H1 (cell line): ENCODE data around the gene PPP1R10. TPM values are rescaled to one million over a fixed set of nuclear protein-coding genes. Genes with fewer than 3 reads are reported as not detected.

Source experiments
- CTCF ChIA-PET: fragments of 300-600 bp; sonication (Branson Sonifier 250); formaldehyde crosslinking; loops from one replicate; lab custom pipeline; 2021; ENCODE audit not compliant: partially characterized antibody; lab: Charles Lee
- POLR2A ChIA-PET: fragments of 300-600 bp; sonication (Branson Sonifier 250); formaldehyde crosslinking; loops from one replicate; lab custom pipeline; 2021; ENCODE audit warnings: inconsistent platforms; ENCODE audit not compliant: partially characterized antibody; lab: Charles Lee
- DNase-seq, 2 experiments: peaks; one replicate each; pipeline versions ENCODE4 v3.0.0 to v3.0.0-alpha.2; 2010 to 2022; ENCODE audit warnings: low spot score in 2 of 2, low read depth in 1 of 2, mixed read lengths in 1 of 2
- FAIRE-seq: peaks from 2 replicates; lab custom pipeline; 2011; peaks lifted over from hg19 to GRCh38; lab: Jason Lieb, UNC
- H2AFZ ChIP-seq: 2 replicates; pipeline ENCODE4 v1.8.1; 2012; ENCODE audit warnings: low read length, inconsistent platforms
- H2AK5ac ChIP-seq: 2 replicates; pipeline ENCODE4 v1.6.1; 2013; ENCODE audit warnings: low read depth, low read length
- H2BK120ac ChIP-seq: replicated peaks from 2 replicates; pipeline ENCODE3; 2013; ENCODE audit warnings: low read depth, low read length, inconsistent platforms
- H2BK12ac ChIP-seq: 2 replicates; pipeline ENCODE4 v1.6.1; 2013; ENCODE audit warnings: low read depth, low read length
- H2BK15ac ChIP-seq: 2 replicates; pipeline ENCODE4 v1.6.1; 2013; ENCODE audit warnings: low read length
- H2BK20ac ChIP-seq: 2 replicates; pipeline ENCODE4 v1.6.1; 2013; ENCODE audit warnings: low read length
- H2BK5ac ChIP-seq: 2 replicates; pipeline ENCODE4 v1.6.1; 2013; ENCODE audit warnings: low read depth, low read length
- H3K14ac ChIP-seq: 2 replicates; pipeline ENCODE4 v1.6.1; 2013; ENCODE audit warnings: inconsistent platforms; ENCODE audit not compliant: insufficient read length
- H3K18ac ChIP-seq: 2 replicates; pipeline ENCODE4 v1.6.1; 2013; ENCODE audit warnings: low read length; ENCODE audit errors: extremely low read depth
- H3K23ac ChIP-seq: 2 replicates; pipeline ENCODE4 v1.6.1; 2013; ENCODE audit warnings: inconsistent platforms; ENCODE audit not compliant: insufficient read length
- H3K23me2 ChIP-seq: 2 replicates; pipeline ENCODE4 v1.6.1; 2013; ENCODE audit warnings: low read depth, low read length
- H3K27ac ChIP-seq: 2 replicates; pipeline ENCODE4 v1.6.1; 2011; ENCODE audit warnings: low read depth, low read length, inconsistent platforms
- H3K27me3 ChIP-seq, 4 experiments: replicated peaks in 1 of 4; 1 replicate in 1 of 4; 2 replicates in 3 of 4; pipeline versions ENCODE4 v1.6.1 to v1.8.1; 2011 to 2013; ENCODE audit warnings: low read length in 3 of 4, mild to moderate bottlenecking in 3 of 4, inconsistent platforms in 2 of 4, mixed read lengths in 2 of 4, moderate library complexity in 1 of 4; ENCODE audit not compliant: control insufficient read depth in 3 of 4, insufficient read depth in 3 of 4; ENCODE audit errors: extremely low read depth in 1 of 4
- H3K36me3 ChIP-seq, 4 experiments: 2 replicates each; pipeline versions ENCODE4 v1.6.1 to v1.8.1; 2011 to 2013; ENCODE audit warnings: mild to moderate bottlenecking in 4 of 4, low read length in 3 of 4, moderate library complexity in 2 of 4, control low read depth in 1 of 4, inconsistent platforms in 1 of 4; ENCODE audit not compliant: insufficient read depth in 4 of 4, control insufficient read depth in 2 of 4
- H3K4ac ChIP-seq: replicated peaks from 2 replicates; pipeline ENCODE3; 2013; ENCODE audit warnings: low read length, low read depth, mixed read lengths, inconsistent platforms; ENCODE audit not compliant: insufficient read length
- H3K4me1 ChIP-seq, 4 experiments: replicated peaks in 1 of 4; 1 replicate in 1 of 4; 2 replicates in 3 of 4; pipeline versions ENCODE4 v1.6.1 to v1.8.1; 2011 to 2013; ENCODE audit warnings: low read length in 3 of 4, inconsistent platforms in 2 of 4, mixed read lengths in 1 of 4; ENCODE audit not compliant: insufficient read depth in 4 of 4, control insufficient read depth in 3 of 4
- H3K4me2 ChIP-seq, 2 experiments: 2 replicates each; pipeline versions ENCODE4 v1.6.1 to v1.8.1; 2011 to 2013; ENCODE audit warnings: low read depth in 2 of 2, low read length in 2 of 2, control low read depth in 1 of 2, inconsistent platforms in 1 of 2, mild to moderate bottlenecking in 1 of 2; ENCODE audit not compliant: insufficient read depth in 1 of 2
- H3K4me3 ChIP-seq, 4 experiments: fragments of 200-600, 300-600 bp in 1 of 4; sonication (generic), shearing (Covaris generic), sonication (Bioruptor Twin) in 1 of 4; 2 replicates each; pipeline versions ENCODE4 v1.5.1 to v1.8.1; 2011 to 2016; ENCODE audit warnings: low read length in 4 of 4, low read depth in 3 of 4, control low read depth in 2 of 4, inconsistent platforms in 2 of 4, mild to moderate bottlenecking in 2 of 4, mixed read lengths in 1 of 4, moderate library complexity in 1 of 4; ENCODE audit not compliant: insufficient read depth in 2 of 4; ENCODE audit errors: extremely low read depth in 1 of 4
- H3K56ac ChIP-seq: replicated peaks from 2 replicates; pipeline ENCODE3; 2013; ENCODE audit warnings: low read depth, mild to moderate bottlenecking, mixed read lengths, low read length, inconsistent platforms; ENCODE audit not compliant: insufficient read length
- H3K79me1 ChIP-seq: 2 replicates; pipeline ENCODE4 v1.6.1; 2013; ENCODE audit warnings: low read depth, low read length, control low read depth
- H3K79me2 ChIP-seq, 2 experiments: 2 replicates each; pipeline versions ENCODE4 v1.6.1 to v1.8.1; 2012 to 2013; ENCODE audit warnings: low read length in 2 of 2, mild to moderate bottlenecking in 2 of 2, inconsistent platforms in 1 of 2; ENCODE audit not compliant: insufficient read depth in 2 of 2, control insufficient read depth in 1 of 2
- H3K9ac ChIP-seq, 4 experiments: replicated peaks in 1 of 4; 1 replicate in 1 of 4; 2 replicates in 3 of 4; pipeline versions ENCODE4 v1.6.1 to v1.8.1; 2011 to 2013; ENCODE audit warnings: low read depth in 3 of 4, low read length in 3 of 4, control low read depth in 2 of 4, mild to moderate bottlenecking in 2 of 4, moderate library complexity in 2 of 4, inconsistent platforms in 1 of 4; ENCODE audit errors: extremely low read depth in 1 of 4
- H3K9me3 ChIP-seq, 2 experiments: 2 replicates each; pipeline versions ENCODE4 v1.6.1 to v1.8.1; 2012 to 2013; ENCODE audit warnings: mild to moderate bottlenecking in 2 of 2, moderate library complexity in 2 of 2, control low read depth in 1 of 2, inconsistent platforms in 1 of 2, low read depth in 1 of 2, low read length in 1 of 2, mixed read lengths in 1 of 2; ENCODE audit not compliant: insufficient read depth in 2 of 2
- H4K20me1 ChIP-seq, 2 experiments: replicated peaks in 1 of 2; 2 replicates each; pipeline versions ENCODE3 to v1.8.1; 2011 to 2013; ENCODE audit warnings: inconsistent platforms in 2 of 2, low read length in 2 of 2, mild to moderate bottlenecking in 1 of 2; ENCODE audit not compliant: insufficient read depth in 2 of 2, control insufficient read depth in 1 of 2
- H4K5ac ChIP-seq: 2 replicates; pipeline ENCODE4 v1.6.1; 2013; ENCODE audit warnings: low read length, low read depth, mixed read lengths, inconsistent platforms; ENCODE audit not compliant: insufficient read length
- H4K8ac ChIP-seq: 2 replicates; pipeline ENCODE4 v1.8.0; 2013; ENCODE audit warnings: mild to moderate bottlenecking, moderate library complexity, low read length, inconsistent platforms; ENCODE audit not compliant: insufficient read depth; ENCODE audit errors: extremely low read depth
- H4K91ac ChIP-seq: replicated peaks from 2 replicates; pipeline ENCODE3; 2013; ENCODE audit warnings: low read length, mixed read lengths, inconsistent platforms; ENCODE audit not compliant: insufficient read length
- HDAC2 ChIP-seq, 2 experiments: fragments of 300-600 bp in 1 of 2; sonication (generic) in 1 of 2; IDR thresholded peaks; 2 replicates each; pipeline ENCODE4 v1.6.1; 2011 to 2012; ENCODE audit warnings: low read depth in 2 of 2, low read length in 2 of 2, mild to moderate bottlenecking in 2 of 2, moderate library complexity in 2 of 2, borderline replicate concordance in 1 of 2, inconsistent platforms in 1 of 2
- KDM1A ChIP-seq: fragments of 200-600, 300-600 bp; sonication (generic); IDR thresholded peaks from 2 replicates; pipeline ENCODE4 v1.7.1; 2016; ENCODE audit warnings: mild to moderate bottlenecking, low read length, borderline replicate concordance
- MAX ChIP-seq: IDR thresholded peaks from 2 replicates; pipeline ENCODE4 v1.6.1; 2012; ENCODE audit warnings: inconsistent platforms
- POLR2A ChIP-seq, 2 experiments: IDR thresholded peaks; 1 replicate in 1 of 2; 2 replicates in 1 of 2; pipeline ENCODE4 v1.6.1; 2011; ENCODE audit warnings: low read depth in 2 of 2, low read length in 2 of 2, mild to moderate bottlenecking in 2 of 2; ENCODE audit errors: control extremely low read depth in 1 of 2
- RAD21 ChIP-seq, 2 experiments: IDR thresholded peaks in 1 of 2; conservative IDR thresholded peaks in 1 of 2; 2 replicates each; pipeline ENCODE4 v1.6.1; 2011; ENCODE audit warnings: low read depth in 2 of 2, low read length in 2 of 2, improper control_type of control experiment in 1 of 2, inconsistent platforms in 1 of 2, mild to moderate bottlenecking in 1 of 2, moderate library complexity in 1 of 2
- RFX5 ChIP-seq: IDR thresholded peaks from 2 replicates; pipeline ENCODE4 v1.6.1; 2011; ENCODE audit warnings: low read depth, low read length, improper control_type of control experiment, borderline replicate concordance
- SIRT6 ChIP-seq: IDR thresholded peaks from one replicate; pipeline ENCODE4 v1.7.1; 2012; ENCODE audit warnings: low read length, inconsistent platforms
- SP2 ChIP-seq: IDR thresholded peaks from 2 replicates; pipeline ENCODE4 v1.6.1; 2012; ENCODE audit warnings: mild to moderate bottlenecking, low read length, inconsistent platforms
- SP4 ChIP-seq: IDR thresholded peaks from 2 replicates; pipeline ENCODE4 v1.6.1; 2012; ENCODE audit warnings: low read length, inconsistent platforms
- TCF12 ChIP-seq: IDR thresholded peaks from 2 replicates; pipeline ENCODE4 v1.6.1; 2011; ENCODE audit warnings: low read depth, mild to moderate bottlenecking, low read length
- USF2 ChIP-seq: IDR thresholded peaks from 2 replicates; pipeline ENCODE4 v1.6.1; 2011; ENCODE audit warnings: low read length, improper control_type of control experiment
- YY1 ChIP-seq: IDR thresholded peaks from 2 replicates; pipeline ENCODE4 v1.6.1; 2011; ENCODE audit warnings: low read depth, mild to moderate bottlenecking, low read length
- WGBS, 2 experiments: shearing (Covaris generic) in 1 of 2; methylation state at CpG; one replicate each; pipeline versions ENCODE4 v1.1.6 to v1.1.7; 2013 to 2015; ENCODE audit warnings: low lambda C conversion rate in 2 of 2, mixed read lengths in 2 of 2, inconsistent platforms in 1 of 2, low coverage in 1 of 2, missing lambda C conversion rate in 1 of 2; ENCODE audit not compliant: insufficient replicate concordance in 2 of 2, insufficient coverage in 1 of 2, insufficient read length in 1 of 2; ENCODE audit errors: extremely low coverage in 1 of 2, missing lambda C conversion rate in 1 of 2; 5-methylcytosine and 5-hydroxymethylcytosine counted together
- polyA plus RNA-seq, 7 experiments: library from polyadenylated mRNA; depleted of rRNA in 3 of 7; stranded (reverse) in 5 of 7; unstranded in 2 of 7; fragments of >200 nt in 5 of 7; fragments of 200-250 nt in 2 of 7; gene quantifications; 1 replicate in 5 of 7; 2 replicates in 1 of 7; 4 replicates in 1 of 7; pipeline versions ENCODE4 v1.2.1 to v1.2.3, GENCODE V29; 2011 to 2013; ENCODE audit warnings: missing spikeins in 2 of 7, mixed read lengths in 2 of 7
- total RNA-seq: library from RNA; stranded (reverse); fragmentation: NEBNext Ultra II Directional; extraction: Animal tissue kit (Norgen Biotek cat#: 25700); gene quantifications from 2 replicates; pipeline ENCODE4 v1.2.1, GENCODE V29; 2021

Gene PPP1R10
- total and polyA plus RNA-seq, 2 of the 8 experiments (the other 6 are each of a cell fraction or from before 2014, with no cell fraction given) = 23.9 to 89.1 TPM

- Histone ChIP-seq H3K27me3 (no peaks in the 10 kb centered on the region), H2BK5ac (no peak overlapping the region), H4K8ac (no peak overlapping the region), H2BK120ac (no peak overlapping the region), H3K36me3 (peaks cover 18 to 79% (median 56%) of the 10 kb centered on the region in 4 experiments), H3K27ac (no peak overlapping the region), H2AK5ac (no peak overlapping the region), H4K20me1 (peaks cover 3 to 11% of the 10 kb centered on the region in 2 experiments), H3K14ac (no peak overlapping the region), H3K18ac (no peak overlapping the region), H3K4me2 (no peak overlapping the region), H2BK20ac (no peak overlapping the region), H2BK15ac (no peak overlapping the region), H4K5ac (no peak overlapping the region), H3K9me3 (peaks cover 0 to 2% of the 10 kb centered on the region in 2 experiments; a peak in 1 of 4 replicates), H3K4ac (no peak overlapping the region), H3K9ac (no peak overlapping the region), H3K4me1 (no peaks in the 10 kb centered on the region), H3K23ac (no peak overlapping the region), H3K79me1 (peaks cover 2% of the 10 kb centered on the region; the same call in 1 of the 2 replicates), H4K91ac (no peak overlapping the region), H3K4me3 (no peak overlapping the region), H3K56ac (no peak overlapping the region), H3K79me2 (peaks cover 0 to 5% of the 10 kb centered on the region in 2 experiments; a peak in 1 of 4 replicates), H2AFZ (no peak overlapping the region), H2BK12ac (no peak overlapping the region), H3K23me2 (no peaks in the 10 kb centered on the region)
- FAIRE-seq (no peak), DNase-seq (no peak)
- ChIA-PET CTCF (interaction anchor here (0.6 to 2.7 kb wide), 7 partner anchors 10 to 348 kb away, joined by 3 to 9 read pairs (median 5); no protein-coding TSS in a partner anchor), POLR2A (interaction anchor here (0.7 to 27.0 kb wide), 10 partner anchors 4 to 50 kb away, joined by 3 to 712 read pairs (median 8); partner anchors contain the start of genes ABCF1, ATAT1, GNL1 and MRPS18B)
- 88% methylated on average over 1 of the region's 1 CpG; no CpG with 5 or more reads in 1 of the 2 experiments for WGBS, 2 experiments
- TF ChIP-seq USF2 (no peak), RFX5 (no peak), HDAC2 (IDR thresholded peaks at IDR 0.05; ENCODE audit: borderline replicate concordance in 1 of 2, low read depth in 2 of 2, low read length in 2 of 2) (no peak), SP4 (no peak), KDM1A (no peak), RAD21 (IDR thresholded peaks at IDR 0.05 in 1 of 2, conservative IDR thresholded peaks at IDR 0.05 in 1 of 2; ENCODE audit: low read depth in 2 of 2, low read length in 2 of 2) (no peak), MAX (no peak), TCF12 (no peak), YY1 (no peak), POLR2A (IDR thresholded peaks at IDR 0.05; ENCODE audit: control extremely low read depth in 1 of 2, low read depth in 2 of 2, low read length in 2 of 2) (no peak), SIRT6 (no peak), SP2 (no peak)
Observed at GRCh38 chr6:30591008-30591407, 26.0 kb downstream of the PPP1R10 start.
